Muscle layer of colon (tissue), 2 donors: Measurements from ENCODE around the gene CHIA.

ENCODE experiments used
- H3K27ac ChIP-seq: one replicate; pipeline ENCODE4 v1.7.0; 2013; ENCODE audit warnings: low read depth, mild to moderate bottlenecking, low read length, moderate library complexity
- H3K27me3 ChIP-seq, 2 donors: one replicate each; pipeline ENCODE4 v1.7.0; 2013; ENCODE audit warnings: low read length in 2 of 2, mild to moderate bottlenecking in 2 of 2; ENCODE audit not compliant: insufficient read depth in 2 of 2, control insufficient read depth in 1 of 2
- H3K36me3 ChIP-seq: one replicate; pipeline ENCODE4 v1.7.0; 2013; ENCODE audit warnings: mild to moderate bottlenecking, low read length; ENCODE audit not compliant: insufficient read depth
- H3K4me1 ChIP-seq: one replicate; pipeline ENCODE4 v1.7.0; 2013; ENCODE audit warnings: mild to moderate bottlenecking, low read length; ENCODE audit not compliant: insufficient read depth
- H3K4me3 ChIP-seq, 2 donors: one replicate each; pipeline ENCODE4 v1.7.0; 2013; ENCODE audit warnings: low read length in 2 of 2, low read depth in 1 of 2, mild to moderate bottlenecking in 1 of 2, moderate library complexity in 1 of 2
- H3K9ac ChIP-seq: one replicate; pipeline ENCODE4 v1.7.0; 2013; ENCODE audit warnings: low read length
- H3K9me3 ChIP-seq: one replicate; pipeline ENCODE4 v1.7.0; 2013; ENCODE audit warnings: mild to moderate bottlenecking, low read length
- donor health status: abdominal sarcoma.
- donor health status: Adenocarcinoma of cecum.

CHIA gene

DNA sequence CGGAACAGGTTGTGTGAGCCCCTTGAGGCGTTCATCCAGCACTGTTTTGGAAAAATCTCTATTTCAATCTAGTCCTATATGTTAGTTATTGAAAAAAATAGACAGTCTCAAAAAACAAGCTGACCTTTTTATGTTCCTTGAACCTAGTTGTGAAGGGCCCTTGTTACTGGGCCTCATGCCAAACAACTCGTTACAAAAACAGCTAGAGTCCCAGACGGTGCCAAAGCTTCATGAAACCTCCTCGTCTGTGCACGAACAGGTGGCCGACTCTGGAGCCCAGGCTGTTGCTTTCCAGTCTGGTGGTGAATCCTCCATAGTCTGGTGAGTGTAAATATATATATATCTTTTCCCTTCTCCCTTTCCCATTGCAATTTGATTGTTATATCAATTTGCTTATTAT, at the start of gene CHIA:
TSS of gene CHIA (plus strand) at position 222 of the 400 bp plus-strand sequence. CDS start 19,617 bp downstream, outside the sequence.
- Histone ChIP-seq H3K9me3 (no peaks in the 10 kb centered on the region), H3K36me3 (no peaks in the 10 kb centered on the region), H3K27ac (no peak within 1 kb of the TSS), H3K4me3 (no peak within 1 kb of the TSS), H3K27me3 (no peaks in the 10 kb centered on the region), H3K9ac (no peak within 1 kb of the TSS), H3K4me1 (no peaks in the 10 kb centered on the region)

DNA sequence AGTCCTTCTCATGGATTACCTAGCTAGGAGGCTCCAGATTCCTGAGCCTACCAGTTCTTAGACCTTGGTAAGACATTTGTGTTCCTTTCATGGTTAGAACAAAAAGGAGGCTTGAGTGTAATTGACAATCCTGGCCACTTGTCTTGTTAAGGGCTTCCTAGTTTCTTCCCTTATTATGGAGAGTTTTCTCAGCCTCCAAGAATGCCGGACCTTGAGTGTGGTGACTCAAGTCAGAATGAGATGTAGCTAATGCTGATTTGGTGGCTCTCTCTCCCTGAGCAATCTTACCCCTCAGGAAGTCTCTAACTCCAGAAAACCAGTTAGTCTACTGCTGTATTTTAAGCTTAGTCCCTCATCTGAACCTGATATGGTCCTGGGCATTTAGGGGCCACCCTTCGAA, 48.9 kb upstream of the CHIA start:
- no peaks in the 10 kb centered on the region for H3K27me3 ChIP-seq
- H3K36me3 ChIP-seq: no peaks in the 10 kb centered on the region
- H3K9ac ChIP-seq: no peak overlapping the region
- no peak overlapping the region for H3K4me3 ChIP-seq
- H3K9me3 ChIP-seq: no peaks in the 10 kb centered on the region
- H3K4me1 ChIP-seq: no peaks in the 10 kb centered on the region
- H3K27ac ChIP-seq: no peak overlapping the region

DNA sequence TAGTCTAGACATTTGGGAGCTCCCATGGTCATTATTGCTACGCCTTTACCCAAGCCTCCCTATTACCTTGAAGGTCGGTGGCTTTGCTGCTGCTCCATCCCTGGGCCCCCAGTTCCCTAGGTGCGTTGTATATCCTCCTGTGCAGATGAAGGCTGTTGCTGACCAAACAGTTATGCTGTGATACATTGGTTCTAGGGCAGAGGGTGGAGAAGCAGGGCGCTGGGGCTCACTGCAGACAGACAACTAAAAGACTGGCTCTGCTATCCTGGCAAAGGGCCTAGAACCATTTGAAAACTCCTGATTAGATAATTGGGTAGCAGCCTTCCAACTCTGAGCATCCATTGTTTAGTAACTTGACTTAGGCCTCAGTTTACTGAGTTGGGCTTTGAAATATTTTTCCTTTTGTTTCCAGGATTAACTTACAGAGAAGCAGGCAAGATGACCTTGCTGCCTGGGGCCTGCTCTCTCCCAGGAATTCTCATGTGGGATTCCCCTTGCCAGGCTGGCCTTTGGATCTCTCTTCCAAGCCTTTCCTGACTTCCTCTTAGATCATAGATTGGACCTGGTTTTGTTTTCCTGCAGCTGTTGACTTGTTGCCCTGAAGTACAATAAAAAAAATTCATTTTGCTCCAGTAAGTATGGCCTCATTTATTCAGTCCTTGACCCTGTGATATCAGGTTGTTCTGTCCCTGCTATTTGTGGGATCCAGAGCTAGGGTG, 47.7 kb upstream of the CHIA start:
- Histone ChIP-seq H3K4me1 (no peaks in the 10 kb centered on the region), H3K9me3 (no peaks in the 10 kb centered on the region), H3K27ac (no peak overlapping the region), H3K9ac (no peak overlapping the region), H3K27me3 (no peaks in the 10 kb centered on the region), H3K36me3 (no peaks in the 10 kb centered on the region), H3K4me3 (no peak overlapping the region)

DNA sequence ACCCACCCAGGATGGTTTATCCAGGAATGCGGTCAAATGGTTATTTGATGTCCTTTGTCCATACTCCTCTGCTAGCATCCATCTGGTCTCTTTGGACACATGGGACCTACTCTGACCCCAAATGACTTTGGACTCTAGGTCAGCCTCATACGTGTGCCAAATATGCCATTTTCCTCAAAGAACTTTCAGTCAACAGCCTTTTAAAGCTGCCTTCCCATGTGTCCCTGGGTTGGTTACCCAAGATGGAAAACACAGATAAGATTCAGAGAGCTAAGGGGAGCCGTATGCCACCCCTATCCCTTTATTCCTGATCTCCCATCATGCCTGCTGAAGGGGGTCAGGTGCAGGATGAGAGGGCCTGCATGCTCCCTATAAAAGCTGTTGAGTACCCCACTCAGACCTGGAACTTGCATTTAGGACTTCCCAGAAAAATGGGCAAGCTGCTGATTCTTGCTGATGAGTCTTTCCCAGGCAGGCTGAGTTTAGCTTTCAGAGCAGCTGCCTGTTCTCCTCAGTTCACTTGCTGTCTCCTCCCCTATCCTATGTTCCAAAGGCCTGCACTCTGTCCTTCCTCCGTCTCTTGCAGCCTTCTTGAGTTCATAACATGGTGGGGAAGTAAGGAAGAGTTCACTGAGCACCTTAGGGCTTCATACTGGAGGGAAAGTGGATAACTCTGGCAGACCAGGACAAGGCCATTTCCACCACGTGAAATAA, 43.4 kb upstream of the CHIA start:
- no peaks in the 10 kb centered on the region for H3K36me3 ChIP-seq
- no peaks in the 10 kb centered on the region for H3K9me3 ChIP-seq
- H3K27me3 ChIP-seq: no peaks in the 10 kb centered on the region
- H3K27ac ChIP-seq: no peak overlapping the region
- H3K4me3 ChIP-seq: no peak overlapping the region
- H3K4me1 ChIP-seq: no peaks in the 10 kb centered on the region
- no peak overlapping the region for H3K9ac ChIP-seq

- Histone ChIP-seq H3K27ac (no peak overlapping the region), H3K36me3 (no peaks in the 10 kb centered on the region), H3K9me3 (no peaks in the 10 kb centered on the region), H3K4me3 (no peak overlapping the region), H3K27me3 (no peaks in the 10 kb centered on the region), H3K9ac (no peak overlapping the region), H3K4me1 (no peaks in the 10 kb centered on the region)
Measured at GRCh38 chr1:111249960-111250359, 40.7 kb upstream of the CHIA start.

DNA sequence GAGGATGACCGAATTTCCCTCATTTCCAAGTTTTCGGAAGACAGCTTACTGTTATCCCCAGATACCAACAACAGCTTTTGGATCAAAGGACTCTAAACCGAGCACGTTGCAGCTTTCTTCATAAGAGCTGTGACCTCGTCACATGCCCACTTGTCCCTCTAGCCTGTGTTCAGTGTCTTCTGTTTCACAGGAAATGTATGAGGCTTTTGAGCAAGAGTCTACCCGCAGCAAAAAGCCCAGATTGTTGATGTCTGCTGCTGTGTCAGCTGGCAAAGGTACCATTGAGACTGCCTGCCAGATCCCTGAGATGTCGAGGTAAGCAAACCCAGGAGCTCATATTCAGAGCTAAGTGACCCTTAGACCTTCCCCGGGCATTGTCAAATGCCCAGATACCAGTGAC, 39.1 kb upstream of the CHIA start:
- no peak overlapping the region for H3K9ac ChIP-seq
- H3K36me3 ChIP-seq: no peaks in the 10 kb centered on the region
- H3K27me3 ChIP-seq: no peaks in the 10 kb centered on the region
- no peak overlapping the region for H3K4me3 ChIP-seq
- H3K27ac ChIP-seq: no peak overlapping the region
- H3K4me1 ChIP-seq: no peaks in the 10 kb centered on the region
- H3K9me3 ChIP-seq: no peaks in the 10 kb centered on the region

DNA sequence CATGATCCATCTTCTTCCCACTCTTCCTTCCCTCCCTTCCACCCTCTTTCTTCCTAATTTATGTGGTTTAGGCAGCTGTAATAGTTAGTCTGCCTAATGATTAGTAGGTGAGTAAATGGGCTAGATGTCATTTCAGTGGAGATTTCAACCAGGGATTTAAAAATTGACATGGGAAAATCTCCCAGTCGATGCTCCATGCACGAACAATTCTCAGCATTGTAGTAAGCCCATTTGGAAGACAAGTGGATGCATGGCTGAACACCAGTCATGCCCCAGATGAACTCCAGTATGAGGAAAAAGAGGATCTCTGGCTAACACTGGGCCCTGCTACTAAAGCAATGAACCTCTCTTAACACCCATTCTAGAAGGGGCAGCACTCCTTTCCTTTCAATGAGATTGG, 37.9 kb upstream of the CHIA start:
- H3K4me1 ChIP-seq: no peaks in the 10 kb centered on the region
- H3K27me3 ChIP-seq: no peaks in the 10 kb centered on the region
- no peak overlapping the region for H3K4me3 ChIP-seq
- H3K9me3 ChIP-seq: no peaks in the 10 kb centered on the region
- H3K27ac ChIP-seq: no peak overlapping the region
- no peak overlapping the region for H3K9ac ChIP-seq
- H3K36me3 ChIP-seq: no peaks in the 10 kb centered on the region

DNA sequence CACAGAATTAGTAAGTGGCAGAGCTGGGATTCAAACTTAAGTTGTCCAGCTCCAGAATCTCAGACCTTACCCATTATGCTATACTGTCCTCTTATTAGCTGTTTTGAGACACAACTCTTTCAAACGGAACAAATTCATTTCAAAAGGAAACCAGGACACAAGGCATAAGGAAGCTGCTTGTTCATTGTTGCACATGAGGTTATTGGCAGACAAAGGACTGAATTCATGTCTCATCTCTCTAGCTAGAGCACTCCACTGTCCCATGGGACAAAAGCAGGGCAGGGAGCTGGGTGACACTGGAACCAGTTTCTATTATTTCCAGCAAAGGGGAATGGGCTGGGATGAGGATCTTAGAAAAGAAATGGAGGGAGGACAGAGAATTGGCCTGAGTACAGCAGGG, 36.8 kb upstream of the CHIA start:
- no peaks in the 10 kb centered on the region for H3K4me1 ChIP-seq
- no peaks in the 10 kb centered on the region for H3K36me3 ChIP-seq
- H3K4me3 ChIP-seq: no peak overlapping the region
- H3K27me3 ChIP-seq: no peaks in the 10 kb centered on the region
- no peaks in the 10 kb centered on the region for H3K9me3 ChIP-seq
- H3K9ac ChIP-seq: no peak overlapping the region
- H3K27ac ChIP-seq: no peak overlapping the region

DNA sequence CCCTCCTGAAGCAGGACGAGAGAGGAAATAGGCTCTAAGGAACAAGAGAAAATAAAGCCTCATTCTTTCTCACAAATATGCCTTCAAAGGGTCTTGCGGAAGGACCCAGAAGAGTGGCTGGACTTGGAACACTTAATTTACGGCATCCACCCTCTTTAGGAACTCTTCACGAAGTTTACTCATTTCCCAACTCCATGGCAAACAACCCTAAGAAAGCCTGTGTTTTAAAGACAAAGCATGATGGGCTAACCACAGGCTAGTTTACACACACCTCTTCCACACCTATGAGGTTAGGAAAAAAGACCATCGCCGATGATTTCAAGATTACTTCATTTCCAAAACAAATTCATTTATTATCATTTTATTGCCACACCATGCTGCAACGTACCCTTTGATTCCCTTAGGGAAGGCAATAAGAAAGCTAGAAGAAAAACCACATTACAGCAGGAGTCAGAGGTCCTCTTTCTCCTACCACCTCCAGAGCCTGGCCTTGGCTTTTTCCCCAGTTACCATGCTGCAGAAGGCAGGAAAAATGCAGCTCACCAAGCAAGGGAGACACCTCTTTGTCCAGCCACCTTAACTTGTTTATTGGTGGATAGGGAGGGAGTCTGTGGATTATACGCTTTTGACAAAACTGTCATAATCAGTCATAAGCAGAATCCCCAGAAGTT, 33.5 kb upstream of the CHIA start:
- H3K9me3 ChIP-seq: no peaks in the 10 kb centered on the region
- no peak overlapping the region for H3K9ac ChIP-seq
- no peak overlapping the region for H3K27ac ChIP-seq
- H3K36me3 ChIP-seq: no peaks in the 10 kb centered on the region
- no peaks in the 10 kb centered on the region for H3K4me1 ChIP-seq
- no peak overlapping the region for H3K4me3 ChIP-seq
- H3K27me3 ChIP-seq: no peaks in the 10 kb centered on the region

- peaks cover 5% of the 10 kb centered on the region for H3K9me3 ChIP-seq
- no peaks in the 10 kb centered on the region for H3K36me3 ChIP-seq
- H3K4me3 ChIP-seq: no peak overlapping the region
- no peaks in the 10 kb centered on the region for H3K4me1 ChIP-seq
- H3K9ac ChIP-seq: no peak overlapping the region
- H3K27ac ChIP-seq: no peak overlapping the region
- peaks cover 12 to 22% of the 10 kb centered on the region in 2 donors for H3K27me3 ChIP-seq
Measured at GRCh38 chr1:111267801-111268508, 22.7 kb upstream of the CHIA start.

GRCh38 chr1:111269825-111270406, 20.7 kb upstream of the CHIA start:
- Histone ChIP-seq H3K27me3 (peaks cover 12 to 22% of the 10 kb centered on the region in 2 donors), H3K4me1 (no peaks in the 10 kb centered on the region), H3K36me3 (no peaks in the 10 kb centered on the region)

More at GRCh38 chr1:111269825-111270406, 20.7 kb upstream of the CHIA start:
- H3K4me3 ChIP-seq: no peak overlapping the region
- no peak overlapping the region for H3K9ac ChIP-seq
- H3K27ac ChIP-seq: no peak overlapping the region
- peaks cover 5% of the 10 kb centered on the region for H3K9me3 ChIP-seq
